ENCODE data around the gene RGP1.
A peak's percentile ranks its signal among the peaks of the same experiment; 100 is the strongest.

The RGP1 gene

DNA sequence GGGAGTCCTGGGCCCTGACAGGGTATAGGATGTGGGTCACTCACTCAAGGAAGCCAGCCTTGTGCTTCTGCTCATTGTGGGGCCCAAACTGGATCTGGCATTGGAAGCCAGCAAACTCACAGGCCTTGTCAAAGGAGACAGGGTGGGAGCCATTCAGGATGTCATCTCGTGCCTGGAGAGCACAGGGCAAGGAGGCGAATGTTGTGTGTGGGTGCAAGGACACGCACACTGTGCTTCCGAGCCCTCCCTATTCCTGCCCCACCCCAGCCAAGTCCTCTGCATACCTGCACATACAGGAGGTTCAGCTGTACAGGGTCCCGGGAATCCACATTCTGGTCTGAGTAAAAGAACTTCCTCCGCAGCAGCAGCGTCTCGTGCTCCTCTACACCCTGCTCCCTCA is 25.2 kb upstream of the RGP1 start:
- DNase-seq = no peak

GRCh38 chr9:35725362-35725761 is 23.7 kb upstream of the RGP1 start:
- no peak for DNase-seq

DNA sequence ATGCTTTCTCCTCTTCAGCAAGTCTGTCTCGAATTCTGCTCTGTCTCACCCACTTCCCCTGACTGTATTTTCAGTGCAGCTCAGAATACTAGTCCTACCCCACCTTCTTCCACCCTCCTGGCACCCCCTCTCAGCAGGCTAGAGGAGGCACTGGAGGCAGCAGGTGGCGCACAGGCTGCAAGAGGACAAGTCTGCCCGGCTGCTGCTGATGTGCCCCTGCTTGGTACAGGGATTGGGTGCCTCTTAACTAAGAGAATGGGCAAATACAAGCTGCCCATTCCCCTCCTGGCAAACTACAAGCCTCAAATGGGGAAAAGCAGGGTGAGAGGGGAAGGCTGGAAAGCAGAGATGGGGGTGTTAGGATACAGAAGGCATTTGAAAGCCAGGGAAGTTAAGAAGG is 22.2 kb upstream of the RGP1 start:
- DNase-seq = no peak

DNA sequence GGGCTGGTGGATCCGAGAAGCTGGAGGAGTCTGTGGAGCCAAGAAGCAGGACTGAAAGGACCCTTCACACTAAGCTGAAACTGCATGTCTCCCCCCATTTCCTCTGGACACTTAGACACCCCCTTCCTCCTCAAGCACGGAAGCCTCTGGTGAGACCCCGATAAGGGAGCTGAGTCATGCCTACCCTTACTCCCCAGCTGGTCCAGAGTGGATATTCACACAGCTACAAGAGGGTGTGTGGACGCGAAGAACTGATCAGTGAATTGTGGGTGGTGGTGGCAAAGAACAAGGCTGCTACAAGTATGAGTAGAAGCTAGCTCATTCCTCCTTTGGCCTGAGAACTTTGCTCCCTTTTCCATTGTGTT is 21.4 kb upstream of the RGP1 start:
- DNase-seq = no peak

DNA sequence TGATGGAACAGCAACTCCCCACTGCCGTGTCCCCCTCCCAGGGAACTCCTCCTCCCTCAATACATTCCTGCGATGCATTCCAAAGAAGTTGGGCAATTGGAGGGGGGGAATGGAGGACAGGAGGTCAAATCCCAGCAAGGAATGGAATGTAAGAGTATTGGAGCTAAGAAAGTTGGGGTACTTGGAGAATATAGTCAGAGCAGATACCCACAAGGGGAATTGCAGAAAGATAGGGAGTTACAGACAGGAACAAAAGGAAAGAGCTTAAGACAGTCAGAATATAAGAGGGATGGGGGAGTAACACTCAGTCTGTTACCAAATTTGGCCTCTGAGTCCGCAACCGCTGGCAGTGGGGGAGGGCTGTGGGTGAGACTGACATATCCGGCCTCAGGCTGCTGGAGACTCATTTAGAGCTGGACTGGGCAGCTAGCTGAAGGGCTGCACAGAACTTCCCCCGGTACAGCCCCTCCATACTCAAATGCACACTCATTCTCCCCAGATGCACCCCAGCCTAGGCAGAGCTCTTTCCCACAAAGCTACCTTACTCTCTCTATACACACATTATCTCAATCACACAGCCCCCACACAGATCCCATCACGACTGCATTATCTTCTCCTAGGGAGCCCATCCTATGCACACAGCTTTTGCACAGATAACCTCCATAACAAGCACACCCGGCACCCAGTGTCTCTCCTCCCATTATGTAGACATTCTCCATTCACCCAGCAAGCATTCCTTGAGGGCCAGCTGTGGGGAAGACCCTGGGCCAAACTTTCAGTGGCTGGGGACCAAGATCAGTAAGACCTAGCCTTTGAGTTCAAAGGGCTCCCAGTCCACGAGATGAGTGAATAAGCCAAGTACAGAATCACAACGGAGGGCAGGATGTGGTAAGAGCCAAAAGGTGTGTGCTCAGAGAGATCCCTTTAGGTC is 20.8 kb upstream of the RGP1 start:
- DNase-seq = no peak

DNA sequence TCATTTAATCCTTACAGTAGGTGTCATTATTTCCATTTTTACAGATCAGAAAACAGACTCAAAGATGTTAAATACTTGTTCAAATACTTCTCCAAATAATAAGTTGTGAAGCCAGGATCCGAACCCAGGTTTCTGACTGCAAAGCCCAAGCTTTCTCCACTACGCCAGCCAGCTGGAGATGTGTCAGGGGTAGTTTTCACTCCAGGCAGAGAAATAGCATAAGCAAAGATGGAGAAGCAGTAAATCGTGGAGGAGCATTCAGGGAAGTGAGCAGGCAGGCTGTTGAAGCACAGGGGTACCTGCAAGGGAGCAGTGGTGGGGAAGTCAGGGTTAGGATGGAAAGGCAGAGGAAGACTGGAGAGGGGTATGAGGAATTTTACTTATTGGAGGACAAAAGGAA is 20.0 kb upstream of the RGP1 start:
- DNase-seq = no peak

- peak; percentile 35 for DNase-seq
Measured at GRCh38 chr9:35729700-35730485, 19.2 kb upstream of the RGP1 start.

DNA sequence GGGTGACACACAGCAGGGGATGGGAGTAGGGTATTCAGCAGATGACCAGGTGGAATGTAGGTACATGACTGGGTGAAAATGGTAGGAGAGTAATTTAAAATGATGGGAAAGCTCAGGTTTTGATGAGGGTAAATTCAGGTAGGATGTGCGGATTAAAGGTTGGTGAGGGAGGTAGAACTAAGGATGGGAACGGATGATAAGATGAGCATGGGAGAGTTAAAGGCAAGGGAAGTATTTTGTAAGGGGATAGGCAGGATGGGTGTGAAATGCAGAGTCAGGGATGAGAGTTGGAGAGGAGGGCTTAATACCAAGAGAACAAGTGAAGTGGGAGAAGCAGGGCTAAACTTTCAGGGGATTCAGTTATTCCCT is 18.6 kb upstream of the RGP1 start:
- no peak for DNase-seq

- no peak for DNase-seq
Measured at GRCh38 chr9:35731415-35732184, 17.5 kb upstream of the RGP1 start.

DNA sequence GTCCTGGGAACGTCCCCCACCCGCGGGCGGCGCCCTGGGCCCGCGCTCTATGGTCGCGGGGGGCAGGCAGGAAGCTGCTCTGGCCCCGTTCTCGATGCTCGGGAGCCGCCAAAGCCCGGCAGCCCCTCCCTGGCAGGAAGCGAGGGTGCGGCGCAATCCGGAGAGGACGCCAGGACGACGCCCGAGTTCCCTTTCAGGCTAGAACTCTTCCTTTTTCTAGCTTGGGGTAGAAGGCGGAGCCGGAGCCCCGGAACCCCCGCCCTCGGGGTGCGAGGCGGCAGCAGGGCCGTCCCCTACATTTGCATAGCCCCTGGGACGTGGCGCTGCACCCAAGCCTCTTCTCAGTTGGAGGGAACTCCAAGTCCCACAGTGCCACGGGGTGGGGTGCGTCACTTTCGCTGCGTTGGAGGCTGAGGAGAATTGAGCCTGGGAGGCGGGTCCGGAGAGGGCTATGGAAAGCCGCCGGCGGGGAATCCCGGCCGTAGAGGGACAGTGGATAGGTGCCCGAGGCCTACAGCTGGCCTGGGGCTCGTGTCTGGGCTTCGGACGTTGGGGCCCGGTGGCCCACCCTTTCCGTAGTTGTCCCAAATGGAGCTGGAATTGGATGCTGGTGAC is 16.8 kb upstream of the RGP1 start, which contains the start of the genes CREB3 and TLN1:
TSS of gene CREB3 (plus strand) at position 482 of the 615 bp plus-strand sequence. CDS start at position 589, 107 bp downstream.
TSS of gene TLN1 (minus strand) at position 11 of the 615 bp plus-strand sequence. CDS start 6,501 bp downstream, outside the sequence.
- DNase-seq = peak; percentile 96

- peak; percentile 48 for DNase-seq
Measured at GRCh38 chr9:35732800-35733541, 16.1 kb upstream of the RGP1 start.

DNA sequence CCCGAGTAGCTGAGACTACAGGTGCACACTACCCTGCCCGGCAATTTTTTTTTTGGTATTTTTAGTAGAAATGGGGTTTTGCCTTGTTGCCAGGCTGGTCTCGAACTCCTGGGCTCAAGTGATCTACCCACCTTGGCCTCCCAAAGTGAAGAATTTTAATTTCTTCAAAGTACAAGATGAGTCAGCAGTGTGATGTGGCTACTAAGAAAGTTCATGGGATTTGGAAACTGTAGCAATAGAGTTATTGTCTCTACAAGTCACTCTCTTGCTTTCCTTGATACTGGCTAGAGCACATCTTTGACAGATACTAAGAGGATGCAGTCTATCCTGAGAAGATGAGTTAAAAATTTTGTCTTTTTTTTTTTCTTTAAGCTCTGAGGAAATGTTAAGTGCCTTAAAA is 15.0 kb upstream of the RGP1 start:
- no peak for DNase-seq

- peak; percentile 74 for DNase-seq
Measured at GRCh38 chr9:35736201-35736633, 12.9 kb upstream of the RGP1 start.

DNA sequence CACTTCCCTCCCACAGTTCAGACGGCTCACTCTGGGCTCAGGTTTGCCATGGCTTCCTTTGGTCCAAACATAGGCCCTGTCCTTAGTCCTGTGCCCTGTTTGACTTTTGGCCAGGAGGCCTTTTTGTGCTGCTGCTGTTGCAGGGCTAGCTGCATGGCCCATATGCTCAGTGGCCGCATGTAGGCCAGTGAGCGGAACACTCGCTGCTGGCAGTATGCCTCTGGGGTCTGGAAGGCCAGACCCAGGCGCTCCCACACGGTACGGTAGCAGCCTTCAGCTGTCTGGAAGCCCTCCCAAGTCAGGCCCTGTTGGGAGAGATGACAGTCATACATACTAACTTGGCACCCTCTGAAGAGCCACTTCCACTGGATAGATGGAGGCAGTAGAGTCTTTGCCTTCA is 11.9 kb upstream of the RGP1 start:
- no peak for DNase-seq

DNA sequence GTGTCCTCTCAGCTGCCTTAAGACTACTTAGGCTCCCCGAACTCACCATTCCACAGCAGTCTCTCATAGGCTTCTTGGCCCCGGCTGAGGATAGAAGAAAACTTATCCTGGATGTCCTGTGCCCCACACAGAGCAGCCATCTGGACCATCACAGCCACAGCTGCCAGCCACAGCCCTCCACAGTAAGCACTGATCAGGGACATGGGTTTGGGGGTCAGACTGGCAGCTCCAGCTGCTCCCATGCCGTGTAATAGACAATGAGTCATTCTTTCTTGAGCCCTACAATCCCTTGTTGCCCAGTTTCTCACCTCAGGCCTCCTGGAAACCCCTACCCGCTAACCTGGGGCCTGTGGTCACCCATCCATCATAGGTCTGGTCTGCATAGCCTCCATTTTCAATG is 10.9 kb upstream of the RGP1 start:
- no peak for DNase-seq

DNA sequence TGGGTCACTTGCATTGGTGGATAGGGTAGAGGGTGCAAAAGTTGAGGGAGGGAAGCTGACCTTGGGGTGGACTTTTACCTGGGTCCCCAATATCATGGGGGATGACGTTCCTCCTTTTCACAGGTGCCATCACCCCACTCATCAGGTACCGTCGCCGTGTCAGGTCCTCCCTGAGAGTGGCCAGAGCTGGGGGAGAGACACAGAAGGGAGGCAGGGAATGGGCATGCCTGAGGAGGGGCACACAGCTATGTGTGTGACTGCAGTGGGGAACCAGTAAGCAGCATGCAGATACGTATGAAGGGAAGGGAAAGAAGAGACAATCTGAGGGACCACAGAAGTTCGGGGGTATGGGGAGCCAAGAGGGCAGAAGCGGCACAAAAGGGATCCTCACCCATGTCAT is 10.2 kb upstream of the RGP1 start:
- no peak for DNase-seq

- DNase-seq = no peak
Measured at GRCh38 chr9:35740243-35740642, 8.8 kb upstream of the RGP1 start.

DNA sequence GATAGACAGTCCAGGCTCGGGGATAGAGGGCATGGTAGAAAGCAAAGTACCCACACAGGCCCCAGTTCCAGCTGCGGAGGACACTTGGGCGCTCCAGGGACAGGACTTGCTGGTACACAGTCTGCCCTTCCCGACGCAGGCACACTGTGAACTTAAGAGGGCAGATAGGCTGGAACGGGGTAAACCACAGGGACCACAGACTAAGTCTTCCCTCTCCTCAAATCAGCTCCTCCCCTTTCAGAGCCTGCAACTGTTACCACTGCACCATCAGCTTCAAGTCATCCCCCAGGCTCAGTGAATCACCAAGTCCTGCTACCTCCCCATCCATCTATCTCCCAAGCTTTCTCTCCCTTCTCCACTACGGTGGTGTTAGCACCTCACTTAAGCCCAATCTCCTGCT is 7.3 kb upstream of the RGP1 start:
- no peak for DNase-seq

GRCh38 chr9:35743452-35743851 is 5.6 kb upstream of the RGP1 start:
- DNase-seq = no peak

DNA sequence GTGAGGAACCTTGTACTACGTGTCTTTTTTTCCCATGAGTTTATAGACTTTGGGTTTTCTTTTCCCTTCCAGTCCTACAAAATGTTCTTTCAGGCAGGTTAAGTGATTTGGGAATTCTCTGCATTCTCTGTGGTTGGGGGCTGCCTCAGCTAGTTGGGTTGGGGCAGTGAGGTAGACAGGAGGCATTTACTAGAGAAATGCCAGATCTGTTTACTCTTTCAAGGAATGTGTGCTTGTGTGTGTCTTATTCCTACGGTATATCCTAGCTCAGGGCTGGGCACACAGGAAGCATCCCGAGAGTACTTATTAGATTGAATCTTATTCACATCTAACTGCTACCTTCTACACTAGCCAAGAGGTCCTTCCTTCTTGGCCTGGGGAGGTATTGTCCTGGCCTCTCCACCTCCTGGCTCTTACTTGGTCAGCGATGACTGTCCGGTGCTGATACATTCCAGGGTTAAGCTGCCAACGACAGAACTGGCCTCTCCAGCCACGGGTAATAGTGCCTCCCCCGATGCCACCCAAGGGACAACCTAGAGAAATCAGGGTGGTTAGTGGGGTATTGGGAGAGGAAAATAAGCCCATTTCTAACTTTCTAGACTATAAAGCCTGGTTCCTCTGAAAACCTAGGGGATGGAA is 5.1 kb upstream of the RGP1 start:
- no peak for DNase-seq

DNA sequence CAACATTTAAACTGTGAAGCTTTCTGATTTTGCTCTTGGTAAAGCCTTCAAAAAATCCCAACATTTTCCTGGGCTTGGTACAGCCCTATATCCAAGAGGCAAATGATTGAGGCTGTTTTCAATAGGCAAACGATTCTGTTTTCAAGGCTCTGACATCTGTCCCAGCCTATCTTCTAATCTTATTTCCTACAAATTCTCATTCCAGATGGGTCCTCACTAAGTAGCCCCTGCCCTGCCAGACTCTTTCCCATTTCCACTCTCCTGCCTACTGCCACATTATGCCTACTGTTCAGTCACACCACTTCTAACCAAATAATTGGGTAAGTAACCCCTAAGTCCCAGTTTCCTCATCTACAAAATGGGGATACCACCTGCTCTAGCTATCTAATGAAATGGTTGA is 3.5 kb upstream of the RGP1 start:
- DNase-seq = no peak
